Smooth muscle cell (in vitro differentiated cells): Measurements from ENCODE around the gene ERCC6L2. TPM values are rescaled to one million over a fixed set of nuclear protein-coding genes. Genes with fewer than 3 reads are reported as not detected.

Experiments used
- DNase-seq: peaks from one replicate; lab custom pipeline; 2025; ENCODE audit not compliant: unreplicated experiment; lab: John Stamatoyannopoulos, UW
- H2AFZ ChIP-seq: fragments of 200-600 bp; sonication (generic); 2 replicates; pipeline ENCODE4 v1.6.0; 2016; ENCODE audit warnings: antibody characterized with exemption, low read depth, mild to moderate bottlenecking
- H3F3A ChIP-seq: fragments of 200-600 bp; sonication (generic); 2 replicates; pipeline ENCODE4 v1.6.0; 2017; ENCODE audit warnings: antibody characterized with exemption, low read depth
- H3K27ac ChIP-seq: fragments of 200-600 bp; sonication (generic); 2 replicates; pipeline ENCODE4 v1.5.1; 2016; ENCODE audit warnings: low read depth, mild to moderate bottlenecking
- H3K27me3 ChIP-seq: fragments of 200-600 bp; sonication (generic); 2 replicates; pipeline ENCODE4 v1.6.1; 2016; ENCODE audit warnings: low read depth, mild to moderate bottlenecking
- H3K36me3 ChIP-seq: fragments of 200-600 bp; sonication (generic); 2 replicates; pipeline ENCODE4 v1.5.1; 2016; ENCODE audit warnings: low read depth
- H3K4me1 ChIP-seq: fragments of 200-600 bp; sonication (generic); 2 replicates; pipeline ENCODE4 v1.5.1; 2016; ENCODE audit warnings: low read depth
- H3K4me2 ChIP-seq: fragments of 200-600 bp; sonication (generic); 2 replicates; pipeline ENCODE4 v1.6.0; 2016; ENCODE audit warnings: mild to moderate bottlenecking
- H3K4me3 ChIP-seq: fragments of 200-600 bp; sonication (generic); 2 replicates; pipeline ENCODE4 v1.5.1; 2016; ENCODE audit warnings: mild to moderate bottlenecking
- H3K79me2 ChIP-seq: fragments of 200-600 bp; sonication (generic); 2 replicates; pipeline ENCODE4 v1.6.0; 2016; ENCODE audit warnings: low read depth, mild to moderate bottlenecking
- H3K9ac ChIP-seq: fragments of 200-600 bp; sonication (generic); 2 replicates; pipeline ENCODE4 v1.6.0; 2016; ENCODE audit warnings: low read depth
- H3K9me3 ChIP-seq: fragments of 200-600 bp; sonication (generic); replicated peaks from 2 replicates; pipeline ENCODE4 v1.5.1; 2016; ENCODE audit warnings: low read depth
- H4K20me1 ChIP-seq: fragments of 200-600 bp; sonication (generic); 2 replicates; pipeline ENCODE4 v1.6.0; 2016; ENCODE audit warnings: low read depth
- CTCF ChIP-seq: fragments of 200-600 bp; sonication (generic); IDR thresholded peaks from 2 replicates; pipeline ENCODE4 v1.5.1; 2017; ENCODE audit warnings: borderline replicate concordance, mild to moderate bottlenecking, antibody characterized with exemption; ENCODE audit not compliant: insufficient read depth, poor library complexity, severe bottlenecking
- WGBS: methylation state at CpG from one replicate; pipeline ENCODE4 v1.1.7; 2016; ENCODE audit warnings: low lambda C conversion rate; 5-methylcytosine and 5-hydroxymethylcytosine counted together
- polyA plus RNA-seq: library from polyadenylated mRNA; unstranded; fragments of >200 nt; fragmentation: Nextera tagmentation; extraction: Ambion mirVana; gene quantifications from 2 replicates; pipeline ENCODE4 v1.2.1, GENCODE V29; 2016
- total RNA-seq: library from RNA; depleted of rRNA; stranded (reverse); fragments of >200 nt; gene quantifications from 2 replicates; pipeline ENCODE4 v1.2.3, GENCODE V29; 2014

Gene ERCC6L2
- total RNA-seq (39.4 and 49.9 TPM in 2 replicates), polyA plus RNA-seq (9.6 and 11.7 TPM in 2 replicates)

GRCh38 chr9:95875305-95876137 lies at the start of gene ERCC6L2:
ERCC6L2 (plus strand) TSS chr9:95875691; CDS start chr9:95876039, 348 bp downstream.
- DNase-seq = peak; percentile 81
- H3K36me3 ChIP-seq = no peaks in the 10 kb centered on the region
- H3K9me3 ChIP-seq = no peaks in the 10 kb centered on the region
- no peaks in the 10 kb centered on the region for H3K27me3 ChIP-seq
- TF ChIP-seq CTCF = no peak
- H2AFZ ChIP-seq = peak within 1 kb of the TSS; percentile 71
- H3K4me1 ChIP-seq = peaks cover 10% of the 10 kb centered on the region
- H3K79me2 ChIP-seq = peaks cover 28% of the 10 kb centered on the region
- no peak within 1 kb of the TSS for H3K9ac ChIP-seq
- H3K27ac ChIP-seq = no peak within 1 kb of the TSS
- H3F3A ChIP-seq = peaks cover 11% of the 10 kb centered on the region
- H3K4me2 ChIP-seq = no peak within 1 kb of the TSS
- H3K4me3 ChIP-seq = no peak within 1 kb of the TSS
- WGBS = under 1% methylated on average over 74 of the region's 74 CpGs
- H4K20me1 ChIP-seq = peaks cover 21% of the 10 kb centered on the region

GRCh38 chr9:95826183-95826838 lies 49.2 kb upstream of the ERCC6L2 start:
- 90% methylated on average over 8 of the region's 8 CpGs for WGBS

GRCh38 chr9:95830768-95831167 lies 44.7 kb upstream of the ERCC6L2 start:
- no peak overlapping the region for H3K4me2 ChIP-seq
- WGBS = 98% methylated on average over 3 of the region's 3 CpGs
- H3K27ac ChIP-seq = no peak overlapping the region
- no peak for TF ChIP-seq CTCF
- H3F3A ChIP-seq = peaks cover 16% of the 10 kb centered on the region
- H3K79me2 ChIP-seq = no peaks in the 10 kb centered on the region
- no peak overlapping the region for H2AFZ ChIP-seq
- peaks cover 5% of the 10 kb centered on the region for H3K4me1 ChIP-seq
- no peak overlapping the region for H3K9ac ChIP-seq
- no peaks in the 10 kb centered on the region for H3K36me3 ChIP-seq
- no peaks in the 10 kb centered on the region for H3K9me3 ChIP-seq
- DNase-seq = no peak
- no peak overlapping the region for H3K4me3 ChIP-seq
- peaks cover 11% of the 10 kb centered on the region for H3K27me3 ChIP-seq
- no peaks in the 10 kb centered on the region for H4K20me1 ChIP-seq

More at GRCh38 chr9:95826183-95826838, 49.2 kb upstream of the ERCC6L2 start:
- no peak for DNase-seq
- Histone ChIP-seq H3K27ac (no peak overlapping the region), H3K4me3 (no peak overlapping the region), H4K20me1 (no peaks in the 10 kb centered on the region), H2AFZ (no peak overlapping the region), H3K27me3 (peaks cover 11% of the 10 kb centered on the region), H3K4me1 (no peaks in the 10 kb centered on the region), H3K79me2 (no peaks in the 10 kb centered on the region), H3K36me3 (no peaks in the 10 kb centered on the region), H3K9me3 (no peaks in the 10 kb centered on the region), H3F3A (no peaks in the 10 kb centered on the region), H3K4me2 (no peak overlapping the region), H3K9ac (no peak overlapping the region)
- no peak for TF ChIP-seq CTCF
